Vagina (tissue), 2 donors: ENCODE measurements around the gene ARHGAP31.

Experiments
- CTCF ChIP-seq, 3 experiments: fragments of 450-650 bp in 2 of 3; fragments of 200-600 bp in 1 of 3; sonication (generic) in 1 of 3; IDR thresholded peaks; one replicate each; pipeline ENCODE4 v1.5.1; 2017 to 2019; ENCODE audit warnings: antibody characterized with exemption in 3 of 3, mild to moderate bottlenecking in 2 of 3, moderate library complexity in 2 of 3
- POLR2A ChIP-seq, 2 donors: fragments of 450-650 bp; IDR thresholded peaks; one replicate each; pipeline ENCODE4 v1.6.1; 2017; ENCODE audit warnings: antibody characterized with exemption in 2 of 2, mild to moderate bottlenecking in 2 of 2, moderate library complexity in 2 of 2

GRCh38 chr3:119443179-119443578 lies 149.0 kb downstream of the ARHGAP31 start:
- TF ChIP-seq POLR2A (IDR thresholded peaks at IDR 0.05) (no peak), CTCF (IDR thresholded peaks at IDR 0.05) (no peak)
